ENCODE results near the gene TSPAN16.

TSPAN16 gene

DNA sequence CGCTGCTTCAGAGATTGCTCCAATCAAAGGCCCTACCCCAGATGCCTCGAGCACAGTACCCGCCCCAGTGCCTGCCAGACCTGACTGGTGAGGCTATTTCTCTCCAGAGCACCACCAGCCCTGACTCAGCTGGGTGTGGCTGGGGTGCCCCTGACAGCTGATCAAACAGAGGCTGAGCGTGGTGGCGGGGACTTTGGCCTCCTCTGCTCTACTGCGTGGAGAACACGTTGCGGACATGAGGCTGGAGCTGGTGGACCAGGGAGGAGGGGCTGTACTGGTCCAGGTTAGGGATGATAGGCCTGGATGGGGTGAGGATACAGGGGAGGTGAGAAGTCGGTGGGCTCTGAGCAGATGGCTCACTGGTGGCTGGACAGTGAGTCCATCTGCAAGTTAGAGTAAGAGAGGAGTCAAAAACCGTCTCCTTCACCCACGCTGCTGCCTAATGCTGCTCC lies 30.1 kb upstream of the TSPAN16 start:
- in situ Hi-C loops (cut with HindIII; ENCODE audit: low pct_ligation_motif_present, low pct_unique_long_range_greater_than_20kb, low sequenced_read_pairs): no loop called here
- DNase-seq: peak; percentile 10

DNA sequence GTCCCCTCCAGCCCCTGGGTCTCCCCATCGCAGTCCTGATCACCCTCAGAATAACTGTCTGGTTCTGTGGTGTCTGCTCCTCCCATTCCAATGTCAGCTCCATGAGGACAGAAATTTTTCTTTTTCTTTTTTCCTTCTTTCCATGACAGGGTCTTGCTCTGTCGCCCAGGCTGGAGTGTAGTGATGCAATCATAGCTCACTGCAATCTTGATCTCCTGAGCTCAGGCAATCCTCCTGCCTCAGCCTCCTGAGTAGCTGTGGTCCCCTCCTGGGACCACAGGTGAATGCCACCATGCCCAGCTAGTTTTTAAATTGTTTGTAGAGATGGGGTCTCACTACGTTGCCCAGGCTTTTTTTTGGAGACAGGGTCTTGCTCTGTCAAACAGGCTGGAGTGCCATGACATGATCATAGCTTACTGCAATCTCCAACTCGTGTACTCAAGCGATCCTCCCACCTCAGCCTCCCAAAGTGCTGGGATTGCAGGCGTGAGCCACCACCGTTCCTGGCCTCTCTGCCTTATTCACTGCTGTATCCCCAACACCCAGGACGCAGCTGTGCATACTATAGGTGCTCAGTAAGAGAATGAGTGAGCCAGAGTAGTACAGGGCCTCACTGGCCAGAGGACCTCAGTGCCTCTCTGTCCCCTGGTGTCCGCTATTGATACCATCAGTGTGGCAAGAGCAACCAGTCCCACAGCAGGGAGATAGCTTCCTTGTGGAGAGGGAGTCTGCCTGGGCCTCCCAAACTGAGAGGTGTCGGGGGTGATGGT lies 28.5 kb upstream of the TSPAN16 start:
- DNase-seq: no peak
- in situ Hi-C loops (cut with HindIII; ENCODE audit: low pct_ligation_motif_present, low pct_unique_long_range_greater_than_20kb, low sequenced_read_pairs): no loop called here

DNA sequence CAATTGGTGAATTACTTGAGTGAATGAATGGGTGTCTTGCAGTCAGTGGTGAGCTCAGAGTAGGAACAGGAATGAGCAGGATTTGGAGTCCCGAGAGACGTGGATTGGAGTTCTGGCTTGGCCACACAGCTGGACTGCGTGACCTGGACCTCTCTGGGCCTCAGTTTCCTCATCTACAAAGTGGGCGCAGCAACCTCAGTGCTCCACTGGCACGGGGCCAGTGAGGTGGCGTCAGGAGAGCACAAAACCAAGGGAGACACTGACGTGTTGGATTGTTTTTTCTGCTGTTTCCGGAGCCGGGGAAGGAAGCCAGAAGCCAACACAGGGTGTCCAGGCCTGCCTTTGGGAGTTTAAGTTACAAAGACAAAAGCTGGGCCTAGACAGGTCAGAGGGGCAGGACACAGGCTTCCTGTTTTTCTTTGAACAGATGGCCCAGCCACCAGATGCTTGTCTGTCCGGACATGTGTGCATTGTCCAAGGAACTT lies 27.1 kb upstream of the TSPAN16 start:
- DNase-seq: no peak
- in situ Hi-C loops (cut with HindIII; ENCODE audit: low pct_ligation_motif_present, low pct_unique_long_range_greater_than_20kb, low sequenced_read_pairs): no loop called here

DNA sequence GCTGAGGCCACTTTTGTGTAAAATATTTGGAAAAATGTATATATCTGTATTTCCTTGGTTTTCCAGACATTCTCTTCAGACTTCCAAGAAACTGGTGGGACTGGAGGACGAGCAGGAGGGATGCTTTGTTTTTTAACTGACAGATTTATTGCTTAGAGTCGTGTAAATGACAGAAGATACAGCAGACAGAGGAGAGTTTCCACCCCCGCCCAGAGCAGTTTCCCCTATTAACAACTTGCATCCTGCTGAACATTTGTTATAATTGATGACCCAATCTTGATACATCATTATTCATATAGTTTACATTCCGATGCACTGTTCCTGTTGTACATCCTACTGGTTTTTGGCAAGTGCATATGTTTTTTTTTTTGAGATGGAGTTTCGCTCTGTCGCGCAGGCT lies 26.6 kb upstream of the TSPAN16 start:
- in situ Hi-C loops (cut with HindIII; ENCODE audit: low pct_ligation_motif_present, low pct_unique_long_range_greater_than_20kb, low sequenced_read_pairs): no loop called here
- DNase-seq: no peak

DNA sequence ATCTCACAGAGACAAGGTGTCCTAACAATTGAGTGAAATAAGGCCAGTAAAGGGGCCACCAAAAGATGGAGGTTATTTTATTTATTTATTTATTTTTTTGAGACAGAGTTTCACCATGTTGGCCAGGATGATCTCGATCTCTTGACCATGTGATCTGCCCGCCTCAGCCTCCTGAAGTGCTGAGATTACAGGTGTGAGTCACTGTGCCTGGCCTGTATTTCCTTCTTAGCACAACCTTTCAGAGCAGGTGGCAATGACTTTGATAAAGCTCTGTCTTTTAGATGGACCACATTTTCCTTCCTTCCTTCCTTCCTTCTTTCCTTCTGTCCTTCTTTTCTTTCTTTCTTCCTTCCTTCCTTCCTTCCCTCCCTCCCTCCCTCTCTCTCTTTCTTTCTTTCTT lies 22.7 kb upstream of the TSPAN16 start:
- in situ Hi-C loops (cut with HindIII; ENCODE audit: low pct_ligation_motif_present, low pct_unique_long_range_greater_than_20kb, low sequenced_read_pairs): no loop called here
- no peak for DNase-seq

DNA sequence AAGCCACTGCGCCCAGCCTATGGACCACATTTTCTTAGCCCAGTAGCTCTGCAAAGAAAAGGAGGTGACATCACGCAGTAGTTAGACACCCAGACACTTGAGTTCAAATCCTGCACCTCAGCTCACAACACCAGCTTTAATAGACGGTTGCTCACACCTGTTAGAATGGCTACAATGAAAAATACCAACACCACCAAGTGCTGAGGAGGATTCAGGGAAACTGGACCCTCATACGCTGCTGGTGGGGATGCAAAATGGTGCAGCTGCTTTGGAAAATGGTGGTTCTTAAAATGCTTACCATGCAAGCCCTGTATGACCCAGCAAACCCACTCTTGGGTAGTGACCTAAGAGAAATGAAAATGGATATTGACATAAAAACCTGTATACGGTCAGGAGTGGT lies 22.0 kb upstream of the TSPAN16 start:
- in situ Hi-C loops (cut with HindIII; ENCODE audit: low pct_ligation_motif_present, low pct_unique_long_range_greater_than_20kb, low sequenced_read_pairs): no loop called here
- DNase-seq: no peak

DNA sequence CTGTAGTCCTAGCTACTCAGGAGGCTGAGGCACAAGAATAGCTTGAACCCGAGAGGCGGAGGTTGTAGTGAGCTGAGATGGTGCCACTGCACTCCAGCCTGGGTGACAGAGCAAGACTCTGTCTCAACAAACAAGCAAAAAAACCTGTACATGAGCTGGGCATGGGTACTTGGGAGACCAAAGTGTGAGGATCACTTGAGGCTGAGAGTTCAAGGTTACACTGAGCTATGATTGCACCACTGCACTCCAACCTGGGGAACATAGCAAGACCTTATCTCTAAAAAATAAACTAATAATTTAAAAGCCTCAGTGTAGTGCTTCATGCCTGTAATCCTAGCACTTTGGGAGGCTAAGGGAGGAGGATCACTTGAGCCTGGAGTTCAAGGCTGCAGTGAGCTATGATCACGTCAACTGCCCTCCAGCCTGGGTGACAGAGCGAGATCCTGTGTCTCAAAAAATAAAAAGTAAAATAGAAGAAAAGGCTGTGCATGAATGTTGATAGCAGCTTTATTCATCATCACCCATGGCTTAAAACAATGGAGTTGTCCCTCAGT lies 21.4 kb upstream of the TSPAN16 start:
- DNase-seq: no peak

DNA sequence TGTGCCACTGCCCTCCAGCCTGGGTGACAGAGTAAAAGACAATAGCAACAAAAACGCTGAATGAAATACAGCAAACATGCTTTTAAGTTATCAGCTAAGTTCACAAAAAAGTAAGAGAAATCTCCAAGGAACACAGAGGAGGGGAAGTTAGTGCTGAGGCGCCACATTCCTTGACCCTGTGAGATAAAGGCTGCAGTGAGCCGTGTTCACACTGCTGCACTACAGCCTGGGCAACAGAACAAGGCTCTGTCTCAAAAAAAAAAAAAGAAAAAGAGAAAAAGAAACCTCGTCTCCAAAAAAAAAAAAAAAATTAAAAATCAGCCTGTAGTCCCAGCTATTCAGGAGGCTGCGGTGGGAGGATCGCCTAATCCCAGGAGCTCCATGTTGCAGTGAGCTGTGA lies 17.3 kb upstream of the TSPAN16 start:
- DNase-seq: no peak
- in situ Hi-C loops (cut with HindIII; ENCODE audit: low pct_ligation_motif_present, low pct_unique_long_range_greater_than_20kb, low sequenced_read_pairs): no loop called here

More for the DNA sequence above, 21.4 kb upstream of the TSPAN16 start:
- in situ Hi-C loops (cut with HindIII; ENCODE audit: low pct_ligation_motif_present, low pct_unique_long_range_greater_than_20kb, low sequenced_read_pairs): no loop called here

DNA sequence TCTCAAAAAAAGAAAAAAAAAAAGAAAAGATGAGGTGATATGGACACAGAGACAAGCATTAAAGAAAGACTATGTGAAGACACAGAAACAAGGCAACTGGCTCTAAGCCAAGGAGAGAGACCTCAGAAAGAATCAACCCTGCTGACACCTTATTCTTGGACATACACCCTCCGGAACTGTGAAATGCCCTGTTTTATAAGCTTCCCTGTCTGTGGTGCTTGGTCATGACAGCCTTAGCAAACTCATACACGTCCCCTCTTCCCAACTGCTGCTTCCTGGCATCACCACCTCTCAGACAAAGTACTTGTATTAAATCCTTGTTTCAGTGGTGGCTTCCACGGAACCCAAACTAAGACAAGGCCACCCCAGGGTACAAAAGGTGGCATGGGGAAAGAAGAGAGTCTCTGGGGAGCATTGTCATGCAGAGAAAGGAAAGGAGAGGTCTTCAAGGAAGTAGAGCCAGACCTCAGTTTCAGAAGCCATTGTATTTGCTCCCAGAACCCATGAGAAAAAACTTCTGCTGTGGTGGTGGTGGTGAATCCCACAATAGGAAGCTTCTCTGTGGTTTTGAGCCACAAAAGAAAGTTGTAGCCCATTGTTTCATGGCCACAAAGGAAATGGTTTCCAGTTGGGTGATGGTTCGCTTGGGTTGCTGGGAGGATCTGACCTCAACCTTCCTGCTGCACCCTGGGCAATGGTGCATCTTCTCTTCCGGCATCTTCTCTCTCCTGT lies 16.3 kb upstream of the TSPAN16 start:
- in situ Hi-C loops (cut with HindIII; ENCODE audit: low pct_ligation_motif_present, low pct_unique_long_range_greater_than_20kb, low sequenced_read_pairs): no loop called here
- DNase-seq: no peak

DNA sequence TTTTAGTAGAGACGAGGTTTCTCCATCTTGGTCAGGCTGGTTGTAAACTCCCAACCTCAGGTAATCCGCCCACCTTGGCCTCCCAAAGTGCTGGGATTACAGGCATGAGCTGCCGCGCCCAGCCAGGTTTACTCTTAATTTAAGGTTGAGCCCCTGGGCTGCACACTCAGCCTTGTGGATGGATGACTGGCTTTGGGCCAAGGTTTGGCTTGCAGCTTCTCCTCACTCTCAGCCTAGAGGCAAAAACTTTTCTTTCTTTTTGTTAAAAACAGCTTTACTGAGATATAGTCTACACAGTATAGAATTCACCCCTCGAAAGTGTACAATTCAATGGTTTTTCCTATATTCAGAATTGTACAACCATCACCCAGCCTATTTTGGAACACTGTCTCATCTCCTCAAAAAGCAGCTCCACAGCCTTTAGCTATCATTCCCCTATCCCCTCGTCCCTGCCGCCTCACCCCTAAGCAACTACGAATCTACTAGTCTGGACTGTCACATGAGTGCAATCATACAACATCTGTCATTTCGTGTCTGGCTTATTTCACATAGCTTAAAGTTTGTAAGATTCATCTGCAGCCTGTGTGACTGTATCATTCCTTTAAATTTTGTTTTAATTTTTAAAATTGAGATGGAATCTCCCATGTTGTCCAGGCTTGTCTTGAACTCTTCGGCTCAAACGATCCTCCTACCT lies 14.5 kb upstream of the TSPAN16 start:
- DNase-seq: no peak
- in situ Hi-C loops (cut with HindIII; ENCODE audit: low pct_ligation_motif_present, low pct_unique_long_range_greater_than_20kb, low sequenced_read_pairs): no loop called here

DNA sequence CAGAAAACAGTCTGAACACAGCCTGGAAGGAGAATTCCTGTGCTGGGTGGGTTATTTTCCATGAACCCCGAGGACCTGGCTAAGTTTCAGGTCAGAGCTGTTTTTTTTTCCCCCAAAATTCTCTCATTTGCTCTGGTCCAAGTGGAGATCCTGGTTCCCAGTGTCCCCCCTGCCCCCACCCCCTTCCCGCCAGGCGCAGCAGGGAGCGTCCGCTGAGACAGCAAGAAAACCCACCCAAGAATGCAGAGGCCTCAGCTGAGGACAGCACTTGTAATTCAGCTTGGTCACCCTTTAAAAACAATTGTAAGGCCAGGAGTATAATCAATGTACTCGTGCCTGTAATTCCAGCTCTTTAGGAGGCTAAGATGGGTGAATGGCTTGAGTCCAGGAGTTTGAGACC lies 11.4 kb upstream of the TSPAN16 start:
- no peak for DNase-seq
- in situ Hi-C loops (cut with HindIII; ENCODE audit: low pct_ligation_motif_present, low pct_unique_long_range_greater_than_20kb, low sequenced_read_pairs): no loop called here

DNA sequence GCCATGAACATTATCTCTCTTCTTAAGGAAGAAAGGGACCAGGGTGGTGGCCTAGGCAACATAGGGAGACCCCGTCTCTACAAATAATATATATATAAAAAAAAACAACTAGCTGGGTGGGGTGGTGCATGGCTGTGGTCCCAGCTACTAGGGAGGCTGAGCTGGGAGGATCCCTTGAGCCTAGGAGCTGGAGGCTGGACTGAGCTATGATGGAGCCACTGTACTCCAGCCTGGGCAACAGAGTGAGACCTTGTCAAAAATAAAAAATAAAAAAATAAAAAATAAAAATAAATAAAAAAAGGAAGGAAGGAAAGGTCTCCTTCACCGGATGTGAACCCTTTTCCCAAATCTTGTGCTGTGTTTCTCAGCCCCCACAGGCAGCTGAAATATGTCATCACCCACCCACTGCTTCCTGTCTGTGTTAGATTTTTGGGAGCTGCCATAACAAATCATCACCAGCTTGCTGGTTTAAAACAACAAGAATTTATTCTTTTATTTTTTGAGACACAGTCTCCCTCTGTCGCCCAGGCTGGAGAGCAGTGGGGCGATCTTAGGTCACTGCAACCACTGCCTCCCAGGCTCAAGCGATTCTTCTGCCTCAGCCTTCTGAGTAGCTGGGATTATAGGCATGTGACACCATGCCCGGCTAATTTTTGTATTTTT lies 9.5 kb upstream of the TSPAN16 start:
- in situ Hi-C loops (cut with HindIII; ENCODE audit: low pct_ligation_motif_present, low pct_unique_long_range_greater_than_20kb, low sequenced_read_pairs): no loop called here

DNA sequence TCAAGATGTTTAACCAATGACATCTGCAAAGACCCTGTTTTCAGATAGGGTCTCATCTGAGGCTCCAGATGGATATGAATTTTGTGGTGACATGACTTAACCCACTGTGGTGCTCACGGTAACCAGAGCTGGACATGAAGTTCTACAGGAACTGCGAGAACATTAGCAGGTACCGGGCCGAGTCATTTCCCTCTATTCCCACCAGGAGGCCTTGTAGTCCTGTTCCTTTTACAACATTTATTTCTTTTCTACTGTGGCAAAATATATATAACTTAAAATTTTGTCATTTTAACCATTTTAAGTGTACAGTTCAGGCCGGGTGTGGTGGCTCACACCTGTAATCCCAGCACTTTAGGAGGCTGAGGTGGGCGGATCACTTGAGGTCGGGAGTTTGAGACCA lies 7.6 kb upstream of the TSPAN16 start:
- in situ Hi-C loops (cut with HindIII; ENCODE audit: low pct_ligation_motif_present, low pct_unique_long_range_greater_than_20kb, low sequenced_read_pairs): no loop called here
- peak; percentile 13 for DNase-seq

More for the DNA sequence above, 9.5 kb upstream of the TSPAN16 start:
- no peak for DNase-seq

DNA sequence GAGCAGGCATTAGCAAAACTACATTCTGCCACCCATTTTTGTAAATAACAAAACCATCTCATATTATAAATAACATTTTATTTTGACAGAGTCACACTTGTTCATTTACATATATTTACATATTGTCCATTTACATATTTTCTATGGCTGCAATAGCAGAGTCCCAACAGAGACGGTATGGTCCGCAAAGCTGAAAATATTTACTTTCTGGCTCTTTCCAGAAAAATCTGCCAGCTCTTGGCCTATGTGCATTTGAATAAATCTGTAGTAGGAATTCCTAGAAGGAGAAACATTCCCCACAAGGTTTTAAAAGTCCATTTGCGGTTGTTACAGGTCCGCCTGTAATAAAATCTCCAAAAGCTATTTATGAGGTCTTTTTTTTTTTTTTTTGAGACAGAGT lies 5.7 kb upstream of the TSPAN16 start:
- DNase-seq: no peak
- in situ Hi-C loops (cut with HindIII; ENCODE audit: low pct_ligation_motif_present, low pct_unique_long_range_greater_than_20kb, low sequenced_read_pairs): no loop called here

DNA sequence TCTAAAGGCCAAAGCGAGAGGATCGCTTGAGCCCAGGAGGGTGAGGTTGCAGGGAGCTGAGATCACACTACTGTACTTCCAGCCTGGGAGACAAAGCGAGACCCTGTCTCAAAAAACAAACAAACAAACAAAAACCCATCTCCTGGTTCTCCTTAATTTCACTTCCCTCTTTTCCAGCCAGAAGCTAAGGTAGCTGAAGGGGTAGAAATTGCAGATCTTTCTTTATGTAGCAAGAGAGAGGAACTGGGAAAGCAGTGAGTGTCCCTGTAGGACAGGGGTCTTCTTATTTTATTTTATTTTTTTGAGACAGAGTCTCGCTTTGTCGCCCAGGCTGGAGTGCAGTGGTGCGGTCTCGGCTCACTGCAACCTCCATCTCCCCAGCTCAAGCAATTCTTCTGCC lies 4.5 kb upstream of the TSPAN16 start:
- in situ Hi-C loops (cut with HindIII; ENCODE audit: low pct_ligation_motif_present, low pct_unique_long_range_greater_than_20kb, low sequenced_read_pairs): no loop called here
- DNase-seq: no peak

DNA sequence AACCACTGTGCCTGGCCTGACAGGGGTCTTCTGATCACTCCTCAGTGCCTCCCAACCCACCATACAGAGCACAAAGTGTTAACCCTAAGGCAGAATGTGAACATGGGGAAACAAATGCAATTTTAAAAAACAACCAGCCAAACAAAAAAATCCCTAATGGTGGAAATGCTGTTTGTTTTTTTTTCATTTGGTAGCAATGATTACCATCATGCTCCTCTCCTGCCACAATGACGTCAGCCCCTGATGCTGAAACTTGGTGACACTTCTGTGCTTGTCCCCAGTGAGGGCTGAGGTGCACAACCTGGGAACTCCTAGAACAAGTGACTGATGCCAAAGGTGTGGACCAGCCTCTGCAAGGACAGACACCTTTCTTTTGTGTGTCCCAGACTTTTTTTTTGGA lies 4.0 kb upstream of the TSPAN16 start:
- DNase-seq: no peak
- in situ Hi-C loops (cut with HindIII; ENCODE audit: low pct_ligation_motif_present, low pct_unique_long_range_greater_than_20kb, low sequenced_read_pairs): no loop called here

DNA sequence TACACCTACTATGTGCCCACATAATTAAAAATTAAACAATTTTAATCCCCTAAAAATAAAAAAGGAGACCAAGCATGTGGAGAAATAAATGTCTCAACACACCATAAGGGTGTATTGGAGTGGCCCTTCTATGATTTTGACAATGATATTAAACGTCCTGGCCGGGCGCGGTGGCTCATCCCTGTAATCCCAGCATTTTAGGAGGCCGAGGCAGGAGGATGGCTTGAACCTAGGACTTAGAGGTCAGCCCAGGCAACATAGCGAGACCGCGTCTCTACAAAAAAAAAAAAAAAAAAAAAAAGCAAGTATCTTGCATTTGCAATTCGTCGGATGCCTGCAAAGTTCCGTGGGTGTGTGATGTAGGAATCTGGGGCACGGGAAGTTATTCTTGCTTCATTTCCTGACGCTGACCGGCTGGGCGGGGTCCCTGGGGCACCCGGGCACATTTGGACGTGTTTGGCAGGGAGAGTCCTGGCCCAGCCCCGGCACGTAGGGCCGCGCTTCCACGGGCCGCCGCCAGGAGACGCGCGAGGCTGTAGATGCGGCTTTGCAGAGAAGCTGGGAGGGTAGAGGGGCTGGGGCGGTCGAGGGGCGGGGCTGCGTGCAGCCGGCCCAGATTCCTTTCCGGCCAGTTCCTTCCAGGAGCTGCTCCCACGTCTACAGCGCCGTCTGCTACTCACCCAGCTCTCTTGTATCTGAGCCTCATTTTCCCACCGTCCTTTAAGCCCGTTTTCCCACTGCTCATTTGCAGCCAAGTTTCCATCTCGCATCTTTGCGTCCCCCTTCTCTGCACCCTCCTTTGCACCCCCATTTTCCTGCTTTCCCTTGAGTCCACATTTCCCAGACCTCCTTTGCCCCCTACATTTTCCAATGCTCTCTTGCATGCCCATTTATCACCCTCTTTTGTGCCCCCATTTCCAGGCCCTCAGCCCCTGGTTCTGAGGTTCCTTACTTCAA lies 2.2 kb upstream of the TSPAN16 start:
- in situ Hi-C loops (cut with HindIII; ENCODE audit: low pct_ligation_motif_present, low pct_unique_long_range_greater_than_20kb, low sequenced_read_pairs): no loop called here
- peak; percentile 88 for DNase-seq

DNA sequence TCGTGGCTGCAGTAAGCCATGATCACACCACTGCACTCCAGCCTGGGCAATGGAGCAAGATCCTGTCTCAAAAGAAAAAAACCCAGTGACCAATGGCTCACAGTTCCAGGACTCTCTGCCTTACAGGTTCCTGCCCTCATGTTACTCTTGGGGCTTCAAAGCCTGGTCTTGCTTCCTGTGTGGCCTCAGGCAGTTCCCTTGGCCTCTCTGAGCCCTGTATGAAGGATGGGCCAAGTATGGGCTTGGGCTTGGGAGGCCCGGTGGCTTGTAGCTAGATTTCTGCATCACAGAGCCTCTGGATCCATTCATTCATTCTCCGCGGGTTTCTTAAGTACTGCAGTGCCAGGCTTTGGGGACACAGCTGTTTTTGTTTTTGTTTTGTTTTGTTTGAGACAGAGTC lies 780 bp upstream of the TSPAN16 start:
- DNase-seq: no peak
- in situ Hi-C loops (cut with HindIII; ENCODE audit: low pct_ligation_motif_present, low pct_unique_long_range_greater_than_20kb, low sequenced_read_pairs): no loop called here
